ENCODE results near the gene ZFYVE21. TPM values are rescaled to one million over a fixed set of nuclear protein-coding genes. Genes with fewer than 3 reads are reported as not detected.

Gene ZFYVE21
- total RNA-seq, 6 experiments from 2014 or later, result 40.9 to 47.7 (median 42.1) TPM

DNA sequence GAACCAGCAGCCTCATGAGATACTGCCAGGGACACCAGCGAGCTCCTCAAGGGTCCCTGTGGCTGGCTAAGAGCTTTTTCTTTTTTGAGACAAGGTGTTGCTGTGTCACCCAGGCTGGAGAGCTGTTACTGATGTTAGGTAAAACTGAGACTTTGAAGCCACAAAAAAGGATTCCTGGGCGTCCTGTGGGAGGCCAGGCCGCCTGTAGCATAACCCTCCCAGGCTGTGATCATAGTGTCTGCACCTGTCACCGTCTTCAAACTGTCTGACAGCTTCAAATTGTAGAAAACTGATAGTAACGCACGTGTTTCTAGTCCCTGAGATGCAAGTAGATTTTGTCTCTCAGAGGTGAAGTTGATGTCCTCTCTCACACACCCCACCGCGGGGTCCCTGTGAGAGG lies 4.1 kb downstream of the ZFYVE21 start:
- H3K27ac Mint-ChIP-seq, result no peak overlapping the region
- DNase-seq, result no peak
- peaks cover 4% of the 10 kb centered on the region; the same call in 1 of the 2 replicates for H3K9me3 Mint-ChIP-seq
- peaks cover 3% of the 10 kb centered on the region for H3K27me3 Mint-ChIP-seq (ENCODE audit: insufficient read depth)
- peaks cover 13% of the 10 kb centered on the region for H3K36me3 Mint-ChIP-seq (ENCODE audit: low read depth)
- H3K4me1 Mint-ChIP-seq (ENCODE audit: low read depth), result peaks cover 24% of the 10 kb centered on the region
- TF ChIP-seq, protein P1, sequence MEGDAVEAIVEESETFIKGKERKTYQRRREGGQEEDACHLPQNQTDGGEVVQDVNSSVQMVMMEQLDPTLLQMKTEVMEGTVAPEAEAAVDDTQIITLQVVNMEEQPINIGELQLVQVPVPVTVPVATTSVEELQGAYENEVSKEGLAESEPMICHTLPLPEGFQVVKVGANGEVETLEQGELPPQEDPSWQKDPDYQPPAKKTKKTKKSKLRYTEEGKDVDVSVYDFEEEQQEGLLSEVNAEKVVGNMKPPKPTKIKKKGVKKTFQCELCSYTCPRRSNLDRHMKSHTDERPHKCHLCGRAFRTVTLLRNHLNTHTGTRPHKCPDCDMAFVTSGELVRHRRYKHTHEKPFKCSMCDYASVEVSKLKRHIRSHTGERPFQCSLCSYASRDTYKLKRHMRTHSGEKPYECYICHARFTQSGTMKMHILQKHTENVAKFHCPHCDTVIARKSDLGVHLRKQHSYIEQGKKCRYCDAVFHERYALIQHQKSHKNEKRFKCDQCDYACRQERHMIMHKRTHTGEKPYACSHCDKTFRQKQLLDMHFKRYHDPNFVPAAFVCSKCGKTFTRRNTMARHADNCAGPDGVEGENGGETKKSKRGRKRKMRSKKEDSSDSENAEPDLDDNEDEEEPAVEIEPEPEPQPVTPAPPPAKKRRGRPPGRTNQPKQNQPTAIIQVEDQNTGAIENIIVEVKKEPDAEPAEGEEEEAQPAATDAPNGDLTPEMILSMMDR (IDR thresholded peaks at IDR 0.05), result no peak
- H3K4me3 Mint-ChIP-seq, result no peak overlapping the region

DNA sequence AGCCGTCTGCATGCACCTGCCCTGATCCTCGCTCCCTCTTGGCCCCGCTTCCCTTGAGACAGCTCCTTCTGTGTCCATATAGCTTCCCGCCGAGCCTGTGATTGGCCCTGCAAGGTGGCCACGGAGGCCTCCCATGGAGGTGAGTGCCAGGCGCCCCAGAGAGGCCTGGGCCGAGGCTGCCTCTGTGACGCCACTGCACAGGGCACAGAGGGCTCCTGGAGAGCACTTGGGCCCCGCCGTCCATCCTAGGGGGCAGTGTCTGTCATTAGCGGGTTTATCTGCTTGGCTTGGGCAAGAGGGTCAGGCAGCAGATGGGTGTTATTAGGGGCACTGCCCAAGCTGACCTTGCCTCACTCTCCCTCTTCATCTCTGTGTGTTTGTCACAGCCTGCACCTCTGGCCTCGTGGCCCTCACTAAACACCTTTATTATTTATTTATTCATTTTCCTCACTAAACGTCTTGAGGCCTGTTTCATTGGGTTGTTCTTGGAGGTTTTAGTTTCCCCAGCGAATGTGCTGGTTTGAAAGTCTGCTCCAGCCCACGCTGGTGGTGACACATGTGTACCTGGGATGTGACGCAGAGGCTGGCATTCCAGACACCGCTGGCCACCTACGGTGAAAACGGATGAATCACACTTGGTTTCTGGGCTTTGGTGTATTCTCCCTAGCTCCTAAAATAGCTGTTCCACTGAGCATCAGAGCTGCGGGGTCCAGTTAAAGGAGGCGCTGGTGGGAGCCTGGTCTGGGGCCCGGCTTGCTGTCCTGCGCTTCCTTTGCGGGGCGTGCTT lies 5.9 kb downstream of the ZFYVE21 start:
- DNase-seq, result no peak

DNA sequence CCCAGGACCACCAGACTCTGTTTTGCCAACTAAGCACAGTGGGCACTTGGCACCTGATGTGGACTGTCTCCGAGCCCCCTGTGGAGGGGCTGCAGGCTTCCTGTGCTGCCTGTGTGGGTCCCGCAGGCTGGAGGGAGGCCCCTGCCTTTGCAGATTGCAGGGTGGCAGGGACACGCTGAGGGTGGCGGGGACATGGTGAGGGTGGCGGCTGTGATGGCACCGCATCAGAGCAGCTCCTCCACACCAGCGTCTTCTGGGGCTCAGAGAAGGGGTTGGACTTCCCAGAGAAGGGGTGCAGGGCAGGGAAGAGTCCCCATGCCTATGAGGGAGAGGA lies 8.1 kb downstream of the ZFYVE21 start:
- no peak overlapping the region for H3K27ac Mint-ChIP-seq
- H3K27me3 Mint-ChIP-seq (ENCODE audit: insufficient read depth), result no peaks in the 10 kb centered on the region; the same call in 1 of the 2 replicates
- no peak for DNase-seq
- TF ChIP-seq, protein P1 (IDR thresholded peaks at IDR 0.05), result no peak
- no peaks in the 10 kb centered on the region for H3K9me3 Mint-ChIP-seq
- H3K36me3 Mint-ChIP-seq (ENCODE audit: low read depth), result peaks cover 4% of the 10 kb centered on the region; the same call in 1 of the 2 replicates
- no peak overlapping the region for H3K4me3 Mint-ChIP-seq
- H3K4me1 Mint-ChIP-seq (ENCODE audit: low read depth), result peaks cover 8% of the 10 kb centered on the region

More for the DNA sequence above, 5.9 kb downstream of the ZFYVE21 start:
- H3K9me3 Mint-ChIP-seq, result no peaks in the 10 kb centered on the region
- H3K36me3 Mint-ChIP-seq (ENCODE audit: low read depth), result peaks cover 13% of the 10 kb centered on the region
- H3K4me3 Mint-ChIP-seq, result no peak overlapping the region
- peak overlapping the region; percentile 5; the same call in 1 of the 2 replicates for H3K27ac Mint-ChIP-seq
- peaks cover 23% of the 10 kb centered on the region for H3K4me1 Mint-ChIP-seq (ENCODE audit: low read depth)
- TF ChIP-seq, protein P1 (IDR thresholded peaks at IDR 0.05), result peak; percentile 31; the same call in 1 of the 2 replicates
- H3K27me3 Mint-ChIP-seq (ENCODE audit: insufficient read depth), result no peaks in the 10 kb centered on the region; the same call in 1 of the 2 replicates

DNA sequence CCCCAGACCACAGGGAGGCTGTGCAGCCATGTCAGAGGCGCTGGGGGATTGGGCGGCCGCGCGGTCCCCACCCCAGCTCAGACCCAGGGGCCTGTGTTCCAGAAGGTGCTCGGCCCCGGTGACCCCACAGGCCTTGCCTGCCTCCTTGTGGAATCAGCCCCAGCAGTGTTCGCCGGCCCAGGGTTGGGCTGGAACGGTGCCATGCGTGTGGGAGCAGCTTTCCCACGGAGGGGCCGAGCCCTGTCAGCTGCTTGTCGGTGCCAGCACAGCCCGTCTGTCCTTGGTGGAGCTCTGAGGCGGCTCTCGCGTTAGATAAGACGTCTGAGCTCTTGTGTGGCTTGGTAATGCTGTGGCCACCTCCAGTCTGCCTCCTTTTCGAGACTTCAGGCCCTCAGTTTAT lies 8.5 kb downstream of the ZFYVE21 start:
- TF ChIP-seq, protein P1 (IDR thresholded peaks at IDR 0.05), result no peak
- DNase-seq, result no peak
- no peaks in the 10 kb centered on the region for H3K9me3 Mint-ChIP-seq
- peaks cover 8% of the 10 kb centered on the region for H3K4me1 Mint-ChIP-seq (ENCODE audit: low read depth)
- H3K27me3 Mint-ChIP-seq (ENCODE audit: insufficient read depth), result no peaks in the 10 kb centered on the region; the same call in 1 of the 2 replicates
- no peak overlapping the region for H3K4me3 Mint-ChIP-seq
- peaks cover 7% of the 10 kb centered on the region; the same call in 1 of the 2 replicates for H3K36me3 Mint-ChIP-seq (ENCODE audit: low read depth)
- H3K27ac Mint-ChIP-seq, result no peak overlapping the region

DNA sequence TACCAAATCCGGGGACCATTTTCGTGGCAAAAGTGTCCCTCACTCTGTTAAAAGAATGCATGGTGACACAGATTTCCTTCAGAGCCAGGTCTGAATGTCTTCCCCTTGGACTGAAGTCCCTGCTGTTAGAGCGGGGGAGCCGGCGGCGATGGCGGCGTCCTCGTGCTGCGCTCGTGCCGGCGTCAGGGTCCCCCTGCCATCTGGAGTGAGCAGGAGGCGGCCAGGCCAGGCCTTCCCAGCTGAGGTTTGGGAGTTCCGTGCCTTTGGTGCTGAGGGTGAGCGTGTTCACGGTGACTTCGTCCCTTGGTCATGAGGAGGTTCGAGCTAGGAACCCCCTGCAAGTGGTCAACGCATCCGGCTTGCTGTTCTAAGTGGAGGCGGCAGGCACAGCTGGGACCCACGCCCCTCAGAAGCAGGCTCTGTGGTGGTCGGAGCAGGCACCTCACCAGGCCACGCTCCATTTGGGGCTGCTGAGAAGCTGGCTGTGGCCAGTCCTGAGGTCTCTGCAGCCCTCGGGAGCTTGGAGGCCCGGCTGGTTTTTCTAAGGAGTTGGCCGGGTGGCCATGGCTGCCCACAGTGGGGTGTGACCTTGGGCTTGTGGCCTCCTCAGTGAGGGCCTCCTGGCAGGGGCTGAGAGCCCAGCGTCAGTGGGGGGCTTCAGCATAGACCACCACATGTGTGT lies 9.5 kb downstream of the ZFYVE21 start:
- H3K27ac Mint-ChIP-seq, result no peak overlapping the region
- no peaks in the 10 kb centered on the region for H3K9me3 Mint-ChIP-seq
- no peaks in the 10 kb centered on the region; the same call in 1 of the 2 replicates for H3K27me3 Mint-ChIP-seq (ENCODE audit: insufficient read depth)
- TF ChIP-seq, protein P1 (IDR thresholded peaks at IDR 0.05), result no peak
- peaks cover 8% of the 10 kb centered on the region for H3K4me1 Mint-ChIP-seq (ENCODE audit: low read depth)
- no peak for DNase-seq
- peaks cover 7% of the 10 kb centered on the region; the same call in 1 of the 2 replicates for H3K36me3 Mint-ChIP-seq (ENCODE audit: low read depth)
- no peak overlapping the region for H3K4me3 Mint-ChIP-seq

Data from HFFc6 (cell line).